Measurements from ENCODE around the gene ATG7.

DNA sequence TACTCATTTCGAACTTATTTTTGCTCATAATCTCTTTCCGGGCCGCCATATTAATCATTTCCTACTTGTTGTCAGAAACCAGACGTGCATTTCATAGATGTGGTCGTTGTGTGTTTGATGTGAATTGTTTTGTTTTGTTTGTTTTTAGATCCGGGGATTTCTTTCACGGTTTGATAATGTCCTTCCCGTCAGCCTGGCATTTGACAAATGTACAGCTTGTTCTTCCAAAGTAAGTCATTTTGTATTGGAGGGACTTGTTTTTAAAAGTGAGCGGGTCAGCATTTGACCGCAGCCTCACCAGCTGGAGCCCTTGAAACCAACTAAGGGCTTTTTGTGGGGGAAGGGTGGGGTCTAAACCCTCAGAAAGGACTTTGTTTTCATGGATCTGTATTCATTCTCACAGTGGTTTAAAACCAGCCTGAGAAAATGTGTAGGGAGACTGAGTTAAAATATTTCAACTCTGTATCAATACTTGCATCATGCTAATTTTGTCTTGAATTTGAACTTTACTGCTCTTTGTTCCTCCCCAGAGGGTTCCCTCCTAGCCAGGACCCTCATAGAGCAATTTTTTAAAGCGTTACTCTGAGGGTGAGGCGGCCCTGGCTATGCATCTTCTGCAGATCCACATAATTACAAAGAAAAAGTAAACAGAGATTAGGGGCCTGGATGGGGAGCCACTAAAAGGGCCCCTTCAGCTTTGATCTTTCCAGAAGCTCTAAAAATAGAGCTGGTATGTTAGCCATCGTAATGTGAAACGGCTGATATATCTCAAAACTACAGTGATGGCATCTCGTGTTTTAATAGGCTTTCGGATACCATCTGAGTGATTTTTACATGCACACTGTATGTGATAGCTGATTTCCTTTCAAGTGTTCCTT lies 107.9 kb downstream of the ATG7 start:
- no peak for TF ChIP-seq EZH2 (IDR thresholded peaks at IDR 0.05; ENCODE audit: borderline replicate concordance, low read depth, low read length, severe bottlenecking)
- TF ChIP-seq, protein P1, sequence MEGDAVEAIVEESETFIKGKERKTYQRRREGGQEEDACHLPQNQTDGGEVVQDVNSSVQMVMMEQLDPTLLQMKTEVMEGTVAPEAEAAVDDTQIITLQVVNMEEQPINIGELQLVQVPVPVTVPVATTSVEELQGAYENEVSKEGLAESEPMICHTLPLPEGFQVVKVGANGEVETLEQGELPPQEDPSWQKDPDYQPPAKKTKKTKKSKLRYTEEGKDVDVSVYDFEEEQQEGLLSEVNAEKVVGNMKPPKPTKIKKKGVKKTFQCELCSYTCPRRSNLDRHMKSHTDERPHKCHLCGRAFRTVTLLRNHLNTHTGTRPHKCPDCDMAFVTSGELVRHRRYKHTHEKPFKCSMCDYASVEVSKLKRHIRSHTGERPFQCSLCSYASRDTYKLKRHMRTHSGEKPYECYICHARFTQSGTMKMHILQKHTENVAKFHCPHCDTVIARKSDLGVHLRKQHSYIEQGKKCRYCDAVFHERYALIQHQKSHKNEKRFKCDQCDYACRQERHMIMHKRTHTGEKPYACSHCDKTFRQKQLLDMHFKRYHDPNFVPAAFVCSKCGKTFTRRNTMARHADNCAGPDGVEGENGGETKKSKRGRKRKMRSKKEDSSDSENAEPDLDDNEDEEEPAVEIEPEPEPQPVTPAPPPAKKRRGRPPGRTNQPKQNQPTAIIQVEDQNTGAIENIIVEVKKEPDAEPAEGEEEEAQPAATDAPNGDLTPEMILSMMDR (IDR thresholded peaks at IDR 0.05; ENCODE audit: borderline replicate concordance, extremely low read depth, low read length, poor library complexity, severe bottlenecking) = no peak
